Measurements from ENCODE around the gene PGRMC2.
"Not testable (repeated sequence)": the region's sequence is repeated elsewhere in the genome, so short reads cannot be mapped to it uniquely, and the experiment has no call there.

Gene PGRMC2

DNA sequence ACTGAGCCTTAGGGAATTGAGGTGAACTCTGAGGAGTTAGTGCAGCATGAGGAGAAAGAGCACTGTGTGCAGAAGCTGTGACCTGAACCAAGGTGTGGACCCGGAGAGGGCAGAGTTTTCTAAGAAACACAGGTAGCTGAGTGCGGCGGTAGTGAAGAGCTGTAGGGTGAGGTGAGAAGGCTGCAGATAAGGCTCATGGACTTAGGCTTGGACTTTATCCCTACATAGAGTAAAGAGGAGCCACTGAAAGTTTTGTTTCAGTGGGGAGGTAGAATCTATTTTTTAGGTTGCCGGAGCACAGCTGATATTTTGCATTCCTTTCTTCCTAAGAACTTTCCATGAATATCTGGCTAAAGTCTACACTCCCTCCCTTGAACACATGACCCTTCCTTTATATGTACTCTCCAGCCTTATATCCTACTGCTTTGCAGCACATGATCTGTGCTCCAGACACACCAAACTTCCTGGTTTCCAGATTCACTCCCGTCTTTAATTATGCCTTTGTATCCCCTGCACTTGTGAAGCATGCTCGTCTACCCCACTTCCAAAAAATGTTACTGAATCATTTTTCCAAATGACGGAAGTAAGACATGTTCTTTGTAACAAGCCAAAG lies 10.6 kb upstream of the PGRMC2 start:
- no peak for DNase-seq

DNA sequence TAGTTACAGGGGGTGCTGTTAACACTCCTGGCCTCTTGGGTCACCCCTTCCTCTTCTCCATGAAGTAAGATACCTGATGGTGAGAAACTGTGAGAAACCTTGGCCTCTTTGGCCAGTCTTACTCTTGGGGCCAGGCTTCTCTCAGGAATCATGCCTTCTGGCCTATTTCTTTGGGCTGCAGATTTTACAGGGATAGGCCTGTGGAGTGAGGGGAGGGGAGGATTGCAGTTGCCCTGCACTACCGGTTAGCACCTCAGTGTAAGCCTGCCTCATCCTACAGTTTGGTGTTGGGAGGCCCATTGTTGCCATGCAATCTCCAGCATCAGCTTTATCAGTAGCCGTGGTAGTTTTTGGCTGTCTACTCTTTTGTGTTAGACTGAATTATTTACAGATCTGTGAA lies 7.6 kb upstream of the PGRMC2 start:
- DNase-seq = no peak

DNA sequence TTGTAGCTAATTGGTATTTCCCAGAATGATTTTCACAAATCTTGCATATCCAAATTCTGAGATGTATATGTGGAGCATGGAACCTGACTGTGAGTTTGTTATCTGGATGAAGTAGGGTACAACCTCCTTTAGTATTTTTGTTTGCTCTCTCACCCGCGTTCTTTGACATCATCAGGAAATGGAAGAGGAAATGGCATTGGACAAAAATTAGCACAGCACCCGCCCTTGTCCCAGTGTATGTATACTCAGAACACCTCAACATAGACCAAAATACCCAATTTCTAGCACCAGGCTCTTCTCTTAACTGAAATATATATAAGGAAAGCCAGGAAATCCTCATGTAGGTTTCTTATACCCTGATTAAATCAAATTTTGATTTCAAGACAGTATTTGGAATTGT lies 6.9 kb upstream of the PGRMC2 start:
- DNase-seq = no peak

DNA sequence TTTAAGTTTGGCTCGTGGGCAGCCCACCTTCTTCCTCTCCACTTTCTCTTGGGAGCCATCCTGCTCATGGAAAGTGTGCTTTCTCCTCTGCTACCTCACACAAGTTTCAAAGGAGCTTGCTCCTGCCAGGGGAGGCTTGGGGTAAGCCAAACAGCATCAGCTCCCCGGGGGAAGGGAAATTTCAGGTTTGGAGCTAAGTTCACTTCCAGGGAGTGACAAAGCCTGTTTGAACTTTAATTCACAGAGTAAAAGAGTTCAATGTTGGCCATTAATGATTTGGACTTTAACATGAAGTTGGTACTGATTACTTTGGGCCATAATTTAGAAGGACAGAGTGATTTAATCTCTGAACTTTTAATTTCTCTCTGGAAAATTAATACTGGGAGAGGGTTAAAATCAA lies 4.7 kb upstream of the PGRMC2 start:
- no peak for DNase-seq

DNA sequence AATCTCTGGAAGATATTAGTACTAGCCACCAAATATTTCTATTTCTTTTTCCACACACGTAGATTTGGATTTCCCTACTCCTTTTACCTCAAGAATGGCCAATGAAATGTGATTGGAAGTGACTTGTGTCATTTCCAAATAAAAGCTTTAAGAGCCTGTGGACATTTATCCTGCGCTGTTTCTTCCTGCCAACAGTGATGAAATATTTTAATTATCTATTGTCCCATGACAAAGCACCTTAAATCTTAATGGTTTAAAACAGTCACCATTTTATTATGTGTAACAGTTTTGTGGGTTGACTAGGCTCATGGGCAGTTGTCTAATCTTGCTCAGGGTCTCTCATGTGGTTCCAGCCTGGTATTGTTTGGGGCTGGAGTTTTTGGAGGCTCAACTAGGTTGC lies 3.5 kb upstream of the PGRMC2 start:
- no peak for DNase-seq

DNA sequence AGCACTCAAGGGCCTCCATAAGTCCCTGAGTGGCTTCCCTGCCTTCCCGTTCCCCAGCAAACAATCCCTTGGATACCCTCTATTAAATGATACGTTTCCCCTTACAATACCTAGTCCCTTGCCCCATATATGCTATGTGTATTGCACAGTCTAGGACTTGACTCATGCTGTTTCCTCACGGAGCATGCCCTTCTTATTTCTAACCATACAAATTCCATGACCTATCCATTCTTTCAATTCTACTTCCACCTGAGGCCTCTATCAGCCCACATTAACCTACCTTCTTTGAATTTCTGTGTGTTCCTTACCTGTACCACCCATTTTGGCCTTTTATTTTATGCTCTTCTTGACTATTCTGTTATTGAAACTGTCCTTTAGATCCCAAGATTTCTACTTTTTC lies 2.9 kb upstream of the PGRMC2 start:
- DNase-seq = no peak

DNA sequence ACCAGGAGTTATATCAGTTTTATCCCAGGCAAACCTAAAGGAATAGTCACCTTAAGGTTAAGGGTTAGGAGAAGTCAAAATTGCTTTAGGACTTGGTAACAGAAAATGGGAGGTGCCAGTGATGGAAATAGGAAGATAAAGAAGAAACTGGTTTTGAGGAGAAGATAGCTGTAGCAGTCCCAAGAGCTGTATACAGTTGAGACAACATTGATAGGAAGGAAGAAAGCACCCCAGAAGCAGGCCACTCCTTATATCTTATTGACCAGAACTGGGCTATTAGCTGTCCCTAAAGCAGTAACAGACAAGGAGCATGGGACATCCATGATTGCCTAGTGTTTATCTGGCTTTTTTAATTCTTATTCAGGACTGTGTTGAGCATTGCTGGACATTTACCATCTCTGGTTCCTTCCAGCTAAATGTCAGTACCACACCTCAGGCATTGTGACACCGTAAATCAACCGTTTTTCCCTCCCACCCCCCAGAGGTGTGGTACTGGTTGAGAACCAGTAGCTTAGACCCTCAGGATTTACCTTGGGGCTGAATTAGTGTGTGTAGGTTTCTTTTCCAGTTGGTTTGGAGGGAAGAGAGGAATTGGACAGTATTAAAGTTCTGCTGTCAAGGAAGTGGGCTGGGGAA lies 2.0 kb upstream of the PGRMC2 start:
- DNase-seq = no peak

DNA sequence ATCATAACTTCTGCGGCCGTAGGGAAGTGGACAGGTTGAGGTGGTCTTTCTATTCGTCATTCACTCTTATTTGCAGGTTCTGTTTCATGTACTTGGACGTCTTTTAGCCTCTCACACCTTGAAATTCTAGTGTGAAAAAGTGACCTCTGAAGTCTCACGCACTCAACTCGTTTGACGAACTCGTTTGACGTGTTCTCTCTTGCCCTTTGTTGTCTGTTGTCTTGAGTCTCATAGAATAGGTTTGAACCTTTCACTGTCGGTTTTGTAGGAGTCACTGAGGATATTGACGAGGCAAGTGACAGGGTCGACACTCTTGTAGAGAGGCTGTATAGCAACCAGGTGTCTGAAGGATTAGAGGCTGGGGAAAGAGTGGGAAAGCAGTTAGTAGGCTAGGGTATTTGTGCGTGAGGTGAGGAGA lies 1.1 kb upstream of the PGRMC2 start:
- DNase-seq = peak; percentile 8

DNA sequence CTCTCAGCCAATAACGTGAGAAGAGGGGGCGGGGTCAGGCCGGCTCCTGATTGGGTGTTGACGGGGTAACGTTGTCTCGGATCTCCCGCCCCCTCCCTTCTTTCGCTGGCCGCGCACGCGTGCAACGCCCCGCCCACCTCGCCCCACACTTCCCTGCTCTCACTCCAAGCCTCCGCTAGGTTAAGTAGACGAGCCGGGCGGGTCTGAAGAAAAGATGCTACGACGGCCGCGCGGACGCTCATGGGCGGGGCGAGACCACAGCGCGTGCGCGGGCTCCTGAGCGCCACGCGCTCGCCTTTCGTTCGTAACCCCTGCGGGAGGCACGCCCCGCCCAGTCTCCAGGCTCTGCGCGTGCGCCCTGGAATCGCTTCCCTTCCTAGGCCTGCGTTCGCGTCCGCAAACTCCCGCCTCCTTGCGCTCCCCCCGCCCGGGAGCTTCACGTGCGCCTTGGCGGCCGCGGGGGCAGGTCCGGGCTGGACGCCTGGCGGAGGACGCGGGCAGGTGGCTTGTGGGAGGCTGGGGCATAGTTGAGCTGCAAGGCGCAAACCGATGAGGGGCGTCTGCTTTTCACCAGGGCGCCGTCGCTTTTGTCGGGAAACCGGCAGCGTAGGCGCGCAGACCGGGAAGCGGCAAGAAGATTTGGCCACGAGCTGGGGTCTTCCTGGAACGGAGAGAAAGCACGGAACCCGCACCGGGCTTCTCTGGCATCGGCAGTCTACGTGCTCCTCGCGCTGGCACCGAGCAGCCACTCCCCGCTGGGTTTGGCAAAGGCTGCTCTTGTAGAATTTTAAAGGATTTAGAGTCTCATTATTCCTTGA lies 467 bp upstream of the PGRMC2 start:
- peak; percentile 100 for DNase-seq

DNA sequence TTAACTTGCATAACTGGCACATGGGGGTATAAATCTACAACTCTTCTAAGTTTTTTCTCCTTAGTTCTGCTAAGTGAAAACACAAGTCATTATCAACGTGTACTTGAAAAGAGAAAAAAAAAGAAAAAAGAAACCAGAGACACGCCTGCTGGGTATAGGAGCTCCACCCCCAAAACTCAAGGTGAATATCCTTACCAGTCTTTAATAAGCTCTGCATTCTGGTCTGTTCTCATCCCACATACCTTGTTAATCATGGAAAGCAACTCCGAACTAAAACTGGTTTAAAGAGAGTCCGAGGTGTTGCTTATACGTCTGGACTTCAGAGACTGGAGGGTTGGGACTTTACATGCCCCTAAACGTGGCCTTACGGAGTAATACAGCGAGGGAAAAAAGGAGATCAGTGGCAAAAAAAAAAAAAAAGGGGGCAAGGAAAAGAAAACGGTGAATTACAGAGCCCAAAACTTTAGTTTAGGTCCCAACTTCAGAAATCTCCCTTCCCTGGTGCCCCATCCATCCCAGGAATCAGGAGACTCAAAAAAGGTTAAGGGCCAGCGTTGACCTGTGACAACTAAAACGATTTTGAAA lies 1.0 kb downstream of the PGRMC2 start:
- DNase-seq = peak; percentile 31

DNA sequence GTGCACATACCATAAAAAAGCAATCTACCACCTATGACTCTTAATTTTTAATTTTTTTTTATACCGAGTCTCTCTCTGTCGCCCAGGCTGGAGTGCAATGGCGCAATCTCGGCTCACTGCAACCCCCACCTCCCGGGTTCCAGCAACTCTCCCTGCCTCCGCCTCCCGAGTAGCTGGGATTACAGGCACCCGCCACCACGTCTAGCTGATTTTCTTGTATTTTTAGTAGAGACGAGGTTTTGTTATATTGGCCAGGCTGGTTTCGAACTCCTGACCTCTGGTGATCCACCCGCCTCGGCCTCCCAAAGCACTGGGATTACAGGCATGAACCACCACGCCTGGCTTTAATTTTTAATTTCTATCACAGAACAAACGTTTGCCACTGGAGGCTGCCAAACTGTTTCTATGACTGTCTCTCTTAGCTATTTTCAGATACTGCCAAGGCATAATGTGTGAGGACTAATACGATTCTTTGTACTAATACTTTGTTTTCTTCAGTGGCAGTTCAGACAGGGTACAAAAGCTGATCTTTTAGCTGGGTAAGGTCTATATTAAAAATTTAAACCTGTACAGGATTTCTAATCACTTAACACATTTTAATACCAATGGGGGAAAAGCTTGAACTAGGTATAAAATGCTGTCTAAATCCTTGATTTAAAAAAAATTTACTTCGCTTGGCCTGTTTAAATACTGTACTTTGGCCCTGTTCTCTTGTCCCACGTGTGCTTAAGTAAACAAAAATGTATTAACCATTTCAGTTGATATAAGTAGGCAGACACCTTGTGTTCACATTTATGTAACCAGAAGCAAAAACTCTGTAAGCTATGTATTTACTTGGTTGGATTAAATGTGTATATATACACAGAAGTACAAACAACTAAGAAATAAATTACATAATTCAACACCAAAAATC lies 2.3 kb downstream of the PGRMC2 start:
- DNase-seq = no peak

DNA sequence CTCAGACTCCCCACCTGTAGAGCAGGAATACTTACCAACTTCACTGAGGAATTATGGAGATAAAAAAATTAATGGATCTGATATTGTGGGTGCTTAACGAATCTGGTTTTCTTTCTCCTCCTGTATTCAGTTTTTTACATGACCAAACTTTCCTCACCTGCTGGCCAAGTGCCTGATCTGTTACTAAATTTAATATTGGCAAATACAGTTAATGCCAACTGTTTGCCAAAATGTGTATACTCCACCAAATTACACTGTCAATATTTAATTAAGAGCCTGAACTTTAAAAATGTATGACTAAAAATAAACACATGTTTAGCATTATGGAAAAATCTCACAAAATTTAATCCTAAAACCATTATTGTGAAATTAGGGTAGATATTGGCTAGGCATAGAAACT lies 3.3 kb downstream of the PGRMC2 start:
- DNase-seq = no peak

DNA sequence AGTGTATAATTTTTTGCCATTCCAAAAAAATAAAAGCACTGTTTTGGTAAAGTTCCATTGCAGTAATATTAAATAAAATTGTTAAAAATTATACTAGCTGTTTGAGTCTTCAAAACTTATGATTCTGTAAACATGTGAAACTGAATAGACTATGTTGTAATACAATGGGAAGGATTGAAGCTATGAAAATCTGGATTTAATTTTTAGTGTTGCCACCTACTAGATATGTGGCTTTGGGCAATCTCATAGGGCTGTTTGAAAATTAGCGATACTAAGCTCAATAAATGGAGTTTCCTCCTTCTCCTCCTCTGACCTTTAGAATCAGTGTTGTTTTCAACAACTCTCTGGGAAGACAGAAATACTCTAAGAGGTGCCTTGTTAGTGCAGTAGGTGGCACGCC lies 4.5 kb downstream of the PGRMC2 start:
- no peak for DNase-seq

DNA sequence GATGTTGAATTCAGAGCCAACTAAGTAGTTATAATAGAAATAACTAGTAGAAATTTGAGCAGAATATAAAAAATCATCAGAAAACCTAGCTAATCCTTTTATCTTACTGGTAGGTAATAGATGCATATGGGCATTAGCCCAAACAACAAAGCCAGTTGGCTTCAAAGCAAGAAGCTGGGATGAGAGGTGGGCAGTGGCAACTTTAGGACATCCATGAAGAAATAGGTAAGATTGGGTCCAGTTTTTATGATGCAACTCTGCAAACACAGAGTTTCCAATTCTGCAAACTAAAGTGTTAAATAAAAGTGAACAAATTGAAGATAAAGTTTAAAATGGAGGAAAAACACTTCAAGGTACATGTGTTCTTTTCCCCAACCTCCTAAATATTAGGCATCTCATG lies 5.1 kb downstream of the PGRMC2 start:
- DNase-seq = no peak

DNA sequence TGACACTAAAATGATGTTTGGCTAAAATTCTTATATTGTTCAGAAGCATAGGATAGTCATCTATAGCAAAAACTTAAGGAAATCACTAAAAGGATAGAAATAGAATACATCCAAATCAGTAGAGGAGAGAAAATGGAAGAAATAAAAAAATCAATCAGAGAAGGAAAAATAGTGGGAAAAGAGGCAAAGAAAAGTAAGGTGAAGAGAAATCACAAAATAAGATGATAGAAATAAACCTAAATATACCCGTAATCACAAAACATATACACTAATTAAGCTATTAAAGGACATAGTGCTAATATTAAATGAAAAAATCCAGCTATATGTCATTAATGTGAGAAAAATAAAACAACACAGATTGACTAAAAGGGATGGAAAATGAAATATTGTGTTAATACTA lies 6.3 kb downstream of the PGRMC2 start:
- DNase-seq = no peak

DNA sequence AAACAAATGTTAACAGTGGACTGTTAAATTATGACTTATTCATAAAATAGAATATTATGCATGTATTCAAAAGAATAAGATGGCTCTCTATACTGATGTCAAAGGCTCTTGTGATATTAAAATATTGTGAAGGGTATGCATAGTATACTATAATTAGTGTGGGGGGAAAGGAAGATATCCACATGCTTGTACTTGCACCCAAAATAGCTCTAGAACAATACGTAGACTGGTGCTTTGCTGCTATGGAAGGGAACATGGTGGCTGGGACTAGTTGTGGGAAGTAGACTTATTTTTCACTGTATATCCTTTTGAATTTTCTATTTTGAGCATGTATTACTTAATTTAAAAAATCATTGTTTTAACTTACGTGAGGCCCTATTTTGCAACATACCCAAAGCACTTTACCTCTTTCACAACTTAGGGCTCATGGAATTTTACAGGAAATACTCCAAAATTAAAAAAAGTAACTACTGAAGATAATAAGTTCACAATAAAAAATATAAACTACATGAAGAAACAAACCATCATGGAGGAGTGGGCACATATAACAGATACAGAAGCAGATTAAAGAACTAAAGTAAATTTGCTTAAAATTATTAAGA lies 7.9 kb downstream of the PGRMC2 start:
- no peak for DNase-seq

DNA sequence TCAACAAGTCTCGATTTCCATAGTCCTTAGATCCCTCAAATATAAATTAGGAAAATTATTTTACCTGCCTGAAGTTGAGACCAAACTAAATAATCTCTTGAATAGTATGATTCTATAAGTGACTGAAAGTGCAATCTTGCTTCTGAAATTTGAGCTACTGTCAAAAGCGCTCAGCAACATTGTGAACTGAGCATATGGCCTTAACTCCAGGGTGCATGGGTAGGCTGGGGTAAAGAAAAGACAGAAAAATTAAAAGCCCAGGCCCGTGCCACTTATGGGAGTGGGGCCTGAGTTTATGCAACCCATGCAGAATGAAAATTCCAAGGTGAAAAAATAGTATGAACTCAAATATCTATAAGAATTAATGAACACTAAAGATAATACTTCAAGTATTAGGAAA lies 9.8 kb downstream of the PGRMC2 start:
- no peak for DNase-seq

DNA sequence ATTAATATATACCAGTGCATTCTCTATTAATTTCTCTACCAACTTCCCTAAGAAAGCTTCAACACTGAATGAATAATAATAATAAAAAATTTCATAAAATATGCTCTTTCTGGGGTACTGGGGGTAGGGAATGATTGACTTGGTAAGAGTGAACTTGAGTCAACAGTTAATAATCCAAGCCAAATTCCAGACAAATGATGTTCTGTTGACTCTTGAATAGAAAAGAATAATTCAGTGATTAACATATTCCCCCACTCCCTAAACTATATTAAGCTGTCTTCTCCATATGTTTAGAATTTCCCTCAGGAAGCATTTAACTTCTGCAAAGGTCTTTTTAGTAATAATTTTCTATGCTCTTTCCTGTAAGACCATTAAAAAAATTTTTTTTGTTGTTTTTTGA lies 12.3 kb downstream of the PGRMC2 start:
- DNase-seq = no peak

DNA sequence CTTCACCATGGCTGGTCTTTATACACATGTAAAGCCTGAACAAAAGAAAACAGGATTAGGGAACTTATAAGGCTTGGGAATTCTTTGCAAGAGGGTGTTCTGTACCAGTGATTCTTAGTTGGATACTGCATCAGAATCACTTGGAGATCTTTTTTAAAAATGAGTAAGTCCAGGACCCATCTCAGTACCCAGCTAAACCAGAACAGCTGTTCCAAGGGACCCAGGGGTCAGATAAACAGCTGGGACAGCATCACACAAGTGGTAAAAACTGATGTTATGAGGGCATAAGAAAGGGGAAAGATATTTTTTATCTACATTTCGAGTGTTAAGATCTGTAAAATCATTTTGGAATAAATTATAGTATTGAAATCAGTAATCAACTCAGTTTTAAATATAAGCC lies 16.1 kb downstream of the PGRMC2 start:
- no peak for DNase-seq

DNA sequence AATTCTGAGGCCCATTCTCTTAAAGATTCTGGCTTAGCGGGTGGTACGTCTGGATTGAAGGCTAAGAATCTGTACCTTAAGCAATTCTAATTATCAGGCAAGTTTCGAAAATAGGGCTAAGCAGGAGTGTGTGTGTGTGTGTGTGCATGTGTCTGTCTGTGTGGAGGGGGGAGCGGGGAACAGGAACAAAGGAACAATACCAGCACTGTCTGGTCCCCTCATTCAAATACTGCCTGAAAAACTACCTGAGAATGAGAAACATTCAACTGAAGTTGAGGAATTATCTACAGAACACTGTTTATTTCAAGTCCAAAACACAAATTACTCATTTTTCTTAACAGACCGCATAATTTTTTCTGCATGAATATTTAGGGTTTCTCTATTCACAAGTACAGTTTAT lies 18.6 kb downstream of the PGRMC2 start:
- DNase-seq = no peak

DNA sequence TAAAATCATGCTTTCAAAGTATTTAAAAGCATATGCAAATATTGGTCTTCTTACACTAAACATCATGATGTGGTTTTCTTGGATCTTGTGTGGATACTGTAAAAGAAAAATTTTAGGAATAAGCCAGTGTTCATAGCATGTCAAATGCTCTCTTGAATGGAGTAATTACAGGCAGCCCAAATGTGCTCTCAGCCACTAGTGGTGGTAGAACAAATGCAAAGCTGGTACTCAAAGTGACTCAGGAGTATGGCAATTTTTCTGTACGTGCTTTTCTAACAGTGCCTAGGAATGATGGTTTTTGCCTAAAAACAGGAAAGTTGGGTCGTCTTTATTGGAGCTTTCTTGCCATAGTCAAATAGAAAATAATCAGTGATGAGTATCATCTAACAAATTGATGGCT lies 19.9 kb downstream of the PGRMC2 start:
- no peak for DNase-seq

DNA sequence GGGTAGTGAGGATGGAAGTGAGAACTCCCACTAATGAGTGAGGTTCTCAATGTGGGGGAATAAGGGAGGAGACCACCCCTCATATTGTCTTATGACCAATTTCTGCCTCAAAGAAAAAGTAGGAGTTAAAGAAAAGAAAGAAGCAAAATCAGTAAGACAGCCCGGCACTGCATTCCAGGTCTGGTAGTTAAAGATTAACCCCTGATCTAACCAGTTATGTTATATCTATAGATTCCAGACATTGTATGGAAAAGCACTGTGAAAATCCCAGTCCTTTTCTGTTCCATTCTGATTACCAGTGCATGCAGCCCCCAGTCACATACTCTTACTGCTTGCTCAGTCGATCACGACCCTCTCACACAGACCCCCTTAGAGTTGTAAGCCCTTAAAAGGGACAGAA lies 20.4 kb downstream of the PGRMC2 start:
- not testable (repeated sequence) for DNase-seq
